Psoas muscle (tissue), 8 donors: ENCODE data around the gene RPL37A. TPM values are rescaled to one million over a fixed set of nuclear protein-coding genes. Genes with fewer than 3 reads are reported as not detected.

Experiments
- ATAC-seq, 4 donors: fragments of 200-7000 bp; cut with Tn5 transposase; one replicate each; pipeline ENCODE4 v1.9.1; 2020; ENCODE audit warnings: moderate library complexity in 3 of 4, mild to moderate bottlenecking in 2 of 4
- DNase-seq, 2 donors: peaks; one replicate each; pipeline ENCODE4 v3.0.0-alpha.2; 2020
- H3K27ac ChIP-seq: fragments of 200-600 bp; one replicate; pipeline ENCODE4 v1.8.0; 2022
- H3K27me3 ChIP-seq, 3 donors: fragments of 200-600 bp in 1 of 3; one replicate each; pipeline versions ENCODE4 v1.6.1 to v1.8.0; 2013 to 2022; ENCODE audit warnings: low read length in 2 of 3, mild to moderate bottlenecking in 2 of 3, moderate library complexity in 1 of 3; ENCODE audit not compliant: insufficient read depth in 3 of 3
- H3K36me3 ChIP-seq, 2 donors: fragments of 200-600 bp in 1 of 2; one replicate each; pipeline versions ENCODE4 v1.6.1 to v1.8.0; 2013 to 2022; ENCODE audit warnings: low read depth in 1 of 2, mild to moderate bottlenecking in 1 of 2, moderate library complexity in 1 of 2; ENCODE audit not compliant: insufficient read depth in 1 of 2
- H3K4me1 ChIP-seq: fragments of 200-600 bp; one replicate; pipeline ENCODE4 v1.8.0; 2022
- H3K4me3 ChIP-seq: fragments of 200-600 bp; one replicate; pipeline ENCODE4 v1.8.0; 2022; ENCODE audit warnings: mild to moderate bottlenecking
- H3K9me3 ChIP-seq: fragments of 200-600 bp; one replicate; pipeline ENCODE4 v1.8.0; 2022
- WGBS, 3 donors: extraction: QIAGEN DNeasy Blood & Tissue Kit; methylation state at CpG; one replicate each; pipeline versions ENCODE4 v1.1.6 to v1.1.7; 2013; 5-methylcytosine and 5-hydroxymethylcytosine counted together
- intact Hi-C, 2 donors: fragments of 100-400 bp; cut with DNase I; formaldehyde crosslinking; loops; one replicate each; pipeline versions ENCODE4 v1.11.0 to v1.14.2; 2022
- polyA plus RNA-seq, 3 donors: library from polyadenylated mRNA; stranded (reverse); fragments of 200-250 nt; gene quantifications; one replicate each; pipeline ENCODE4 v1.2.3, GENCODE V29; 2013
- total RNA-seq, 4 donors: library from RNA; stranded (reverse); fragmentation: NEBNext Ultra II Directional in 2 of 4; extraction: Animal tissue kit (Norgen Biotek cat#: 25700) in 2 of 4; gene quantifications; one replicate each; pipeline versions ENCODE4 v1.2.1 to v1.2.4, GENCODE V29; 2021 to 2023
- TF ChIP-seq, protein P1 (sequence below): fragments of 200-600 bp; IDR thresholded peaks from one replicate; pipeline ENCODE4 v1.8.0; 2022; ENCODE audit warnings: antibody characterized with exemption
- donor health status: healthy with polysubstance abuse.
- donor health status: DM: no; HTN: no; CAD: no; lungs with moderate emphysema.
- donor health status: Bipolar disorder and iron deficiency.
- donor health status: healthy.
- donor health status: DM: yes; HTN: yes; CAD: no.
- donor health status: DM: no; HTN: no; CAD: no.
- donor health status: DM: no; HTN: no; CAD: no.
- donor health status: DM: yes; HTN: yes; CAD: no.

The RPL37A gene
- total and polyA plus RNA-seq, 7 donors = 2,701 to 6,936 (median 3,343) TPM

DNA sequence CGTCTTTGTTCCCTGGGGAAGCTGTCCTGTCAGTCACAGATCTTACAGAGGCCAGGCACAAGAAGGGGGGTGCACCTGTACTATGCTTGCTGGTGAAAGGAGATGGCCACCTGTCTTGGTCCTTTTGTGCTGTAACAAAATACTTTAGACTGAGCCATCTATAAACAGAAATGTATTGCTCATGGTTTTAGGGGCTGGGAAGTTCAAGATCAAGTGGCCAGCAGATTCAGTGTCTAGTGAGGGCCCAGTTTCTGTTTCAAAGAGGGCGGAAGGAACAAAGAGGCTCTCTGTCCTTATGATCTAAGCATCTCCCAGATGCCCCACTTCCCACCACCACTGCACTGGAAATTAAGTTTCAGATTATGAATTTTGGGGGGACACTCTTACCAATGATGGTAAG lies 35.5 kb upstream of the RPL37A start:
- H3K4me3 ChIP-seq = no peak overlapping the region
- no peaks in the 10 kb centered on the region for H3K9me3 ChIP-seq
- ATAC-seq (no peak), DNase-seq (no peak)
- H3K36me3 ChIP-seq = peaks cover 0 to 46% of the 10 kb centered on the region in 2 donors
- TF ChIP-seq, protein P1, sequence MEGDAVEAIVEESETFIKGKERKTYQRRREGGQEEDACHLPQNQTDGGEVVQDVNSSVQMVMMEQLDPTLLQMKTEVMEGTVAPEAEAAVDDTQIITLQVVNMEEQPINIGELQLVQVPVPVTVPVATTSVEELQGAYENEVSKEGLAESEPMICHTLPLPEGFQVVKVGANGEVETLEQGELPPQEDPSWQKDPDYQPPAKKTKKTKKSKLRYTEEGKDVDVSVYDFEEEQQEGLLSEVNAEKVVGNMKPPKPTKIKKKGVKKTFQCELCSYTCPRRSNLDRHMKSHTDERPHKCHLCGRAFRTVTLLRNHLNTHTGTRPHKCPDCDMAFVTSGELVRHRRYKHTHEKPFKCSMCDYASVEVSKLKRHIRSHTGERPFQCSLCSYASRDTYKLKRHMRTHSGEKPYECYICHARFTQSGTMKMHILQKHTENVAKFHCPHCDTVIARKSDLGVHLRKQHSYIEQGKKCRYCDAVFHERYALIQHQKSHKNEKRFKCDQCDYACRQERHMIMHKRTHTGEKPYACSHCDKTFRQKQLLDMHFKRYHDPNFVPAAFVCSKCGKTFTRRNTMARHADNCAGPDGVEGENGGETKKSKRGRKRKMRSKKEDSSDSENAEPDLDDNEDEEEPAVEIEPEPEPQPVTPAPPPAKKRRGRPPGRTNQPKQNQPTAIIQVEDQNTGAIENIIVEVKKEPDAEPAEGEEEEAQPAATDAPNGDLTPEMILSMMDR = no peak
- no peak overlapping the region for H3K27ac ChIP-seq
- no peaks in the 10 kb centered on the region for H3K27me3 ChIP-seq
- 85 to 91% (median 90%) methylated on average over 2 of the region's 2 CpGs for WGBS, 3 donors
- H3K4me1 ChIP-seq = no peaks in the 10 kb centered on the region
- intact Hi-C loops = no loop called here

DNA sequence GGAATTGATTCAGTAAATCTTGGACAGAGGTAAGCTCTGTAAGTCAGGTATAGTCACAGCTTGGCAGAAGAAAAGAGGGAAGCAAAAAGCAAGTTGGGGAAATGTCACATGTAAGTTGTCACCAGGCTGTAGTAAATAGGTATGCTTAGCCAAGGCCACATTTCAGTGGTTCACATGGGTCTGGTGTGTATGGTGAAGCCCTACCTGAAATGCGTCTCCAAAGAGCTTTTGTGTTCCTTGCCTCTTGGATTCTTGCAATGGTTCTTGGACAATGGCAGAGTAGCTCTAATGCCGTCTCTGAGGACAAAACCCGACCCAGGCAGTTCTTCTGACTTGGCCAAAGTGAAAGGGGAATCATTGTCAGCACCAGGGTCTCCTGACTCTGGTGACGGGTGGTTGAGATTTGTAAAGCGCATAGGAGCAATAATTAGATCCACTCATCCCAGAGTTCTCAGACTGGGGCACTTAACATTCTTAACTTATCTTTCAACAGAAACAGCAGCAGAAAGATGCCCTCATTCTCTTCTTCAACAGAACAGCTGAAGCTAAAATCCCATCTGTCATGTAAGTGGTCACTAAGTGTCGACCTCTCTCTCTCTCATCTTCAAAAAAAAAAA lies 34.4 kb upstream of the RPL37A start:
- DNase-seq (no peak), ATAC-seq (no peak)
- Histone ChIP-seq H3K9me3 (no peaks in the 10 kb centered on the region), H3K4me1 (no peaks in the 10 kb centered on the region), H3K27me3 (no peaks in the 10 kb centered on the region), H3K27ac (no peak overlapping the region), H3K36me3 (peaks cover 0 to 57% of the 10 kb centered on the region in 2 donors), H3K4me3 (no peak overlapping the region)
- WGBS, 3 donors = 88 to 93% (median 90%) methylated on average over 6 of the region's 6 CpGs
- TF ChIP-seq, protein P1 = no peak
- intact Hi-C loops = no loop called here

DNA sequence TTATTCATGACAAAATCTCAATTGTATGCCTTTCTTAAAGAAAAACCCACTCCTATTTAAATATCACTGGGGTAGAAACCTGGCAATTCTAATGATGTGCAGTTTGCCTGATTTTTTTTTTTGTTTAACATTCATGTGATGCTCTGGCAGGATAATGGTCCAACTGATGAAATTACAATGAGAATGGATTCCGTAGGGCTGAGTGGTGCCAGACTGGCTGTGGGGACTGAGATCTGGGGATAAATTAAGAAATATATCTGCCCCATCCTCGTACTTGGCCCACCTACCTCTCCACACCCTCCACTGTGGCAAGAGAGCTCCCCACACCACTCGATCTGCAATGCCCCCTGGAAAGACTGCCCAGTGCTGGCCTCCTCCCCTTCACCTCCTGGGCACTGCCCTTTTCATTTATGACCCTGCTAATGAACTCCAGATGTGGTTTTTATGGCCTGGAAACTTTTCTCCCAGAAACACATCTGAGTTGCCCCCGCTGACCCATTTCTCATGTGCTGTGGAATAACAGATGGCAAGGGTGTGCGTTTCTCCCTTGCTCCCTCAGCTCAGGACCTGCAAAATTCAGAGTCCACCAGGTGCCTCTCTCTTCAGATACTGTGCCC lies 33.0 kb upstream of the RPL37A start:
- Histone ChIP-seq H3K4me1 (no peaks in the 10 kb centered on the region), H3K27ac (no peak overlapping the region), H3K36me3 (peaks cover 0 to 69% of the 10 kb centered on the region in 2 donors), H3K4me3 (no peak overlapping the region), H3K9me3 (no peaks in the 10 kb centered on the region), H3K27me3 (no peaks in the 10 kb centered on the region)
- ATAC-seq (no peak), DNase-seq (no peak)
- TF ChIP-seq, protein P1 = no peak
- intact Hi-C loops = no loop called here
- WGBS, 3 donors = 70 to 75% (median 72%) methylated on average over 5 of the region's 5 CpGs

DNA sequence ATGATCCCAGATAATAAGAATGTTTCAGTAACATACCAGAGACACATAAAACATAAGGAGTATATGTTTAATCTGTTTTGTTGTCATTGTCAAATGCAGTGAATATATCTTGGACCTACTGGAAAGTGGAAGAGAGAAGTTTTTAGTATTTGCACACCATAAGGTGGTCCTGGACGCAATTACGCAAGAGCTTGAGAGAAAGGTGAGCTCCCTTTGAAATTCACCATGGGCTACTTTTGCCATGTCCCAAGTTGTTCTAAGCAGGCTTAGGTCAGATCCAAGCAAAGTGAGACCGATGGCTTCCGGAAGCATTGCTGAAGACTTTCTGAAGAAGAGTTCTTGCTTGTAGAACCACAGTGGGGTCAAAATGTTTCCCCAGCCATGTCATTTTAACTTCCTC lies 30.8 kb upstream of the RPL37A start:
- Histone ChIP-seq H3K9me3 (no peaks in the 10 kb centered on the region), H3K4me1 (no peaks in the 10 kb centered on the region), H3K27me3 (no peaks in the 10 kb centered on the region), H3K36me3 (peaks cover 0 to 82% of the 10 kb centered on the region in 2 donors), H3K27ac (no peak overlapping the region), H3K4me3 (no peak overlapping the region)
- TF ChIP-seq, protein P1 = no peak
- 91 to 96% (median 93%) methylated on average over 4 of the region's 4 CpGs for WGBS, 3 donors
- intact Hi-C loops = no loop called here
- ATAC-seq (no peak), DNase-seq (no peak)

DNA sequence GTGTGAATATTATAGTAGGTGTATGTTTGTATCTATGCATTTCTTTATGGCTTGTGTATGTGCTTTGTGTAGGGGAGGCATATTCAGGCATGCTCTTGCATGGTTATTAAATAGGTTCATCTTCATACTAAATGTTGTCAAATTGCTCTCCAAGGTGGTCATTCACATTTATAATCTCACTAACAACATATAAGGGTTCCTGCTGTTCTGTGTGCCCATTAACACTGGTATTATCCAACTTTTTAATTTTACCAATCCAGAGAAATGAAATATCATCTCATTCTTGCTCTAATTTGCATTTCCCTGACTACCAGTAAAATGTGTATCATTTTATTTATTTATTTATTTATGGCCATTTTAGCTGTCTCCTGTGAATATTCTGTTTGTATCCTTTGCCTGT lies 29.0 kb upstream of the RPL37A start:
- ATAC-seq = no peak
- peaks cover 0 to 86% of the 10 kb centered on the region in 2 donors for H3K36me3 ChIP-seq

More for the DNA sequence above, 29.0 kb upstream of the RPL37A start:
- Histone ChIP-seq H3K27me3 (no peaks in the 10 kb centered on the region), H3K4me3 (no peak overlapping the region), H3K9me3 (no peaks in the 10 kb centered on the region), H3K4me1 (no peaks in the 10 kb centered on the region), H3K27ac (no peak overlapping the region)
- intact Hi-C loops = no loop called here
- no peak for DNase-seq
- TF ChIP-seq, protein P1 = no peak
